Neural cell (in vitro differentiated cells): ENCODE data around the gene SLC2A4.

ENCODE experiments used
- CTCF ChIP-seq: fragments of 450-650 bp; IDR thresholded peaks from 2 replicates; pipeline ENCODE4 v1.5.1; 2014; ENCODE audit warnings: antibody characterized with exemption, mild to moderate bottlenecking, moderate library complexity; ENCODE audit not compliant: poor library complexity, severe bottlenecking
- EP300 ChIP-seq: fragments of 450-650 bp; conservative IDR thresholded peaks from 2 replicates; pipeline ENCODE4 v1.6.1; 2014; ENCODE audit warnings: antibody characterized with exemption, mild to moderate bottlenecking, moderate library complexity; ENCODE audit not compliant: poor library complexity, severe bottlenecking
- EZH2 ChIP-seq: fragments of 200-600, 300-800 bp; shearing (Covaris generic), sonication (generic); IDR thresholded peaks from 2 replicates; pipeline ENCODE4 v1.6.1; 2014; ENCODE audit warnings: antibody characterized with exemption, low read length, borderline replicate concordance, mild to moderate bottlenecking; ENCODE audit not compliant: insufficient read depth, poor library complexity, severe bottlenecking
- MXI1 ChIP-seq: fragments of 450-650 bp; conservative IDR thresholded peaks from 2 replicates; pipeline ENCODE4 v1.6.1; 2014; ENCODE audit warnings: antibody characterized with exemption, mild to moderate bottlenecking; ENCODE audit not compliant: poor library complexity, severe bottlenecking
- POLR2AphosphoS5 ChIP-seq: IDR thresholded peaks from 2 replicates; pipeline ENCODE4 v1.6.1; 2012
- RAD21 ChIP-seq: fragments of 450-650 bp; conservative IDR thresholded peaks from 2 replicates; pipeline ENCODE4 v1.6.1; 2014; ENCODE audit warnings: antibody characterized with exemption, mild to moderate bottlenecking, moderate library complexity

- TF ChIP-seq CTCF (no peak), POLR2AphosphoS5 (no peak), MXI1 (no peak), RAD21 (no peak), EZH2 (no peak), EP300 (no peak)
These were observed 29.7 kb downstream of the SLC2A4 start for GRCh38 chr17:7311110-7311705.
